GM12875 (cell line): Measurements from ENCODE around the gene RCVRN.
A peak's percentile ranks its signal among the peaks of the same experiment; 100 is the strongest.

Experiments used
- H3K4me3 ChIP-seq: one replicate; pipeline ENCODE4 v1.5.1; 2011; ENCODE audit warnings: low read depth, low read length, control low read depth
- CTCF ChIP-seq: IDR thresholded peaks from 2 replicates; pipeline ENCODE4 v1.5.1; 2011; ENCODE audit warnings: low read depth, mild to moderate bottlenecking, control low read depth, inconsistent platforms, low read length, moderate library complexity, borderline replicate concordance; ENCODE audit not compliant: insufficient read depth

The RCVRN gene

GRCh38 chr17:9907131-9907530, 2.1 kb upstream of the RCVRN start:
- no peak for TF ChIP-seq CTCF
- H3K4me3 ChIP-seq, result no peak overlapping the region

- no peak for TF ChIP-seq CTCF
Measured at GRCh38 chr17:9906616-9907015, 1.5 kb upstream of the RCVRN start.

GRCh38 chr17:9905902-9906301, 831 bp upstream of the RCVRN start:
- peak; percentile 68 for TF ChIP-seq CTCF
- H3K4me3 ChIP-seq, result no peak overlapping the region

More at GRCh38 chr17:9906616-9907015, 1.5 kb upstream of the RCVRN start:
- no peak overlapping the region for H3K4me3 ChIP-seq

GRCh38 chr17:9904277-9905077, 594 bp downstream of the RCVRN start:
- no peak for TF ChIP-seq CTCF
- H3K4me3 ChIP-seq, result no peak overlapping the region

- TF ChIP-seq CTCF, result no peak
- no peak overlapping the region for H3K4me3 ChIP-seq
Measured at GRCh38 chr17:9902120-9902519, 3.0 kb downstream of the RCVRN start.

- no peak overlapping the region for H3K4me3 ChIP-seq
- no peak for TF ChIP-seq CTCF
Measured at GRCh38 chr17:9900784-9901183, 4.3 kb downstream of the RCVRN start.

- H3K4me3 ChIP-seq, result no peak overlapping the region
- no peak for TF ChIP-seq CTCF
Measured at GRCh38 chr17:9900044-9900594, 5.0 kb downstream of the RCVRN start.
